GM10266 (cell line): ENCODE data around the gene FXYD3.

Source experiments
- DNase-seq: peaks from one replicate; pipeline ENCODE4 v3.0.0; 2012; ENCODE audit errors: extremely low spot score
- CTCF ChIP-seq: IDR thresholded peaks from 2 replicates; pipeline ENCODE4 v1.5.1; 2012; ENCODE audit warnings: mild to moderate bottlenecking, low read depth; ENCODE audit not compliant: control insufficient read depth, insufficient read depth; ENCODE audit errors: missing control alignments

Gene FXYD3

GRCh38 chr19:35154525-35155406 lies 39.1 kb downstream of the FXYD3 start, which contains the start of gene FXYD5:
Gene FXYD5 (plus strand): TSS chr19:35154735. CDS start chr19:35155551, 816 bp downstream.
- DNase-seq, result peak; percentile 78
- TF ChIP-seq CTCF, result no peak

DNA sequence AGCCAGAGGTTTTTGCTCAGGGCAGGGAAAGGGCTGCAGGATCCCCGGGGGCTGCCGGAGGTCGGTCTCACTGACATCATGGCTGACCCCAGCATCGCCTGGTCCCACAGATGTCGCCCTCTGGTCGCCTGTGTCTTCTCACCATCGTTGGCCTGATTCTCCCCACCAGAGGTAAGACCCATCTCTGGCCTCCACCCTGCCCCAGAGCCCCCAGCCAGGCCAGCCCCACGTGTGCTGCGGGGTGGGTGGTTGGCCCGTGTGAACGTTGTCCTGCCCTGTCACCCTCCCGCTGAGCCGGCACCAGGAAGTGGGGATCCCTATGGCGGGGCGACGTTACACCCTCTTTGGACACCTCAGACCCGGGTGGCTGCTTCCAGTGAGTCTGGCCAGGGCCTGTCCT lies 39.8 kb downstream of the FXYD3 start:
- peak; percentile 6 for TF ChIP-seq CTCF
- no peak for DNase-seq

- no peak for TF ChIP-seq CTCF
- DNase-seq, result no peak
Observed at GRCh38 chr19:35155981-35156672, 40.5 kb downstream of the FXYD3 start.

- no peak for TF ChIP-seq CTCF
Observed at GRCh38 chr19:35156673-35157014, 41.0 kb downstream of the FXYD3 start.

GRCh38 chr19:35157431-35157830 lies 41.8 kb downstream of the FXYD3 start:
- DNase-seq, result no peak
- no peak for TF ChIP-seq CTCF

More at GRCh38 chr19:35156673-35157014, 41.0 kb downstream of the FXYD3 start:
- DNase-seq, result no peak

DNA sequence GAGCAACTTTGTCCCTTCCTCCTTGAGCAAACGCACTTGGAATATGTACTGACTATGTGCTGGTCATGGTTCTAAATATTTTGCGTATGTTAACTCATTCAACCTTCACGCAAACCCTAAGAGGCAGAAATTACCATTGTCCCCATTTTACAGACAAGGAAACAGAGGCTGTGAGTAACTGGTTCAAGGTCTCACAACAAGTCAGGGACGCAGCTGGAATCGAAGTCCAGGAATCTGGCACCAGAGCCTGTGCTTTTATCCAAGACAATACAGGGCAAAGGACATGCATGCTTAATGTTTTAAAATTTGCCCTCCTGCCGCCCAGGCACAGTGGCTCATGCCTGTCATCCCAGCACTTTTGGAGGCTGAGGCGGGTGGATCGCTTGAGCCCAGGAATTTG lies 44.0 kb downstream of the FXYD3 start:
- no peak for DNase-seq
- no peak for TF ChIP-seq CTCF
